Measurements from ENCODE around the gene ENO1.
"Not testable (repeated sequence)": the region's sequence is repeated elsewhere in the genome, so short reads cannot be mapped to it uniquely, and the experiment has no call there.

ENO1 gene
- 294 to 4,262 (median 1,374) reads per million in 9 experiments for total RNA-seq

- no peak for DNase-seq
- peak within 1 kb of the TSS; percentile 85 to 90 for H3K4me3 Mint-ChIP-seq
- H3K27me3 Mint-ChIP-seq: no peaks in the 10 kb centered on the region
- H3K36me3 Mint-ChIP-seq (ENCODE audit: insufficient read depth): peaks cover 59% of the 10 kb centered on the region
- H3K9me3 Mint-ChIP-seq: no peaks in the 10 kb centered on the region
- H3K27ac Mint-ChIP-seq: peak within 1 kb of the TSS; percentile 85 to 92
- H3K4me1 Mint-ChIP-seq (ENCODE audit: low read depth in 2 of 2): peaks cover 30 to 38% of the 10 kb centered on the region in 2 donors
- no peak for ATAC-seq (replicated peaks)
Observed at GRCh38 chr1:8878448-8878697, at the start of gene ENO1. ENO1 (minus strand) TSS chr1:8878686; CDS start chr1:8874908, 3,778 bp downstream.

- no peaks in the 10 kb centered on the region for H3K27me3 Mint-ChIP-seq
- H3K4me1 Mint-ChIP-seq (ENCODE audit: low read depth in 2 of 2): no peaks in the 10 kb centered on the region
- no peaks in the 10 kb centered on the region for H3K9me3 Mint-ChIP-seq
- no peak overlapping the region for H3K27ac Mint-ChIP-seq
- DNase-seq (no peak), ATAC-seq (replicated peaks) (no peak)
- H3K36me3 Mint-ChIP-seq (ENCODE audit: insufficient read depth): no peaks in the 10 kb centered on the region
- no peak overlapping the region for H3K4me3 Mint-ChIP-seq
Observed at GRCh38 chr1:8926707-8927694, 48.5 kb upstream of the ENO1 start.

DNA sequence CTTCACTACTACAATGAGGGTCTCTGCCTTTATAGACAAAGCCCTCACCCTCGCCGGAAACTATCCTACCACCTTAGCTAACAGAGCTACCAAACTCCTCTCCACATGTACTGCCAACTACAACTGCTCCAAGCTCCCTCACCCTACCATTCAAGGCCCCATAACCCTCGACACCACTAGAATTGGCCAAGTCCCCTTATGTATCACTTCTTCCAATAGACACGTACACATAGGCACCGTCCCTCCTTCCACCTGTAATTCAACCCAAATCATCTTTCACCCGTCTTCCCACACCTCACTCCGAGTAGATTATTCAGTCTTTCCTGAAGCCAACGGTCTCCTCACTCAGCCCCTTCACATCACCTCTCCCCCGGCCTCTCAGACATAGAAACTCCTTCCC is 47.5 kb upstream of the ENO1 start:
- ATAC-seq (replicated peaks): no peak
- no peak overlapping the region for H3K4me3 Mint-ChIP-seq
- no peaks in the 10 kb centered on the region for H3K9me3 Mint-ChIP-seq
- peaks cover 6 to 9% of the 10 kb centered on the region in 2 donors for H3K4me1 Mint-ChIP-seq (ENCODE audit: low read depth in 2 of 2)
- no peak for DNase-seq
- no peaks in the 10 kb centered on the region for H3K27me3 Mint-ChIP-seq
- no peak overlapping the region for H3K27ac Mint-ChIP-seq
- H3K36me3 Mint-ChIP-seq (ENCODE audit: insufficient read depth): peaks cover 4% of the 10 kb centered on the region

DNA sequence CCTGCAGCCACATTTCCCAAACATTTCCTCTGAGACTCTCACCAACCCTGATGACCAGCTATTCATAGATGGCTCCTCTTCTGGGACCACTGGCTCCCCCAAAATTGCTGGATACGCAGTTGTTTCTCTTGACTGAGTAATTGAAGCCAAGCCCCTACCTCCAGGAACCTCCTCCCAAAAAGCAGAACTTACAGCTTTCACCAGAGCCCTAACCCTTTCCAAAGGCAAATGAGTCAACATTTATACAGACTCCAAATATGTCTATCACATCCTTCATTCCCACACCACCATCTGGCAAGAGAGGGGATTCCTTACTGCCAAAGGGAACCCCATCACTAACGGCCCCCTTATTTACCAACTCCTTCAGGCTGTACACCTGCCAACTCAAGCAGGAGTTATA is 46.9 kb upstream of the ENO1 start:
- ATAC-seq (replicated peaks): no peak
- H3K36me3 Mint-ChIP-seq (ENCODE audit: insufficient read depth): peaks cover 5% of the 10 kb centered on the region
- H3K4me3 Mint-ChIP-seq: no peak overlapping the region
- H3K9me3 Mint-ChIP-seq: no peaks in the 10 kb centered on the region
- no peak for DNase-seq
- no peak overlapping the region for H3K27ac Mint-ChIP-seq
- peaks cover 9 to 12% of the 10 kb centered on the region in 2 donors for H3K4me1 Mint-ChIP-seq (ENCODE audit: low read depth in 2 of 2)
- no peaks in the 10 kb centered on the region for H3K27me3 Mint-ChIP-seq

GRCh38 chr1:8922962-8923361 is 44.5 kb upstream of the ENO1 start:
- Mint-ChIP-seq H3K9me3 (no peaks in the 10 kb centered on the region), H3K4me1 (ENCODE audit: low read depth in 2 of 2) (peaks cover 13 to 14% of the 10 kb centered on the region in 2 donors), H3K27ac (no peak overlapping the region), H3K36me3 (ENCODE audit: insufficient read depth) (peaks cover 8% of the 10 kb centered on the region), H3K4me3 (no peak overlapping the region), H3K27me3 (no peaks in the 10 kb centered on the region)
- no peak for DNase-seq
- ATAC-seq (replicated peaks): no peak

DNA sequence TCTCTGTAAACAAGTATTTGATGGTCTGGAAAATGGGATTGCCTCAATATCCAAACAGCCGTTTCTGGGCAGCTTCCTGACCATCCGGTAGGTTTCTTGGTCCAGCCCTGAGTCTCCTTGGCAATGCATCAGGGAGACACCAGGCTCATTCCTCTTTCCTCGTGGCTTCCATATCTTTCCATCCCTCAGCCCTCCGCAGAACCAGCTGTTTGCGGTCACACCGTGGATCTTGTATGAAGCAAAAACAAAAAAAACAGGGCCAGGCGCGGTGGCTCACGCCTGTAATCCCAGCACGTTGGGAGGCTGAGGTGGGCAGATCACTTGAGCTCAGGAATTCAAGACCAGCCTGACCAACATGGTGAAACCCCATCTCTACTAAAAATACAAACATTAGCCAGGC is 39.0 kb upstream of the ENO1 start:
- H3K4me3 Mint-ChIP-seq; H3K27ac Mint-ChIP-seq; H3K27me3 Mint-ChIP-seq; DNase-seq; ATAC-seq (replicated peaks); H3K9me3 Mint-ChIP-seq: not testable (repeated sequence)
- Mint-ChIP-seq H3K36me3 (ENCODE audit: insufficient read depth) (peaks cover 11% of the 10 kb centered on the region), H3K4me1 (ENCODE audit: low read depth in 2 of 2) (peaks cover 13 to 14% of the 10 kb centered on the region in 2 donors)

GRCh38 chr1:8915446-8915845 is 37.0 kb upstream of the ENO1 start:
- Mint-ChIP-seq H3K27ac (no peak overlapping the region), H3K9me3 (no peaks in the 10 kb centered on the region), H3K27me3 (peaks cover 0 to 10% of the 10 kb centered on the region in 2 donors), H3K4me3 (no peak overlapping the region), H3K4me1 (ENCODE audit: low read depth in 2 of 2) (peaks cover 2 to 4% of the 10 kb centered on the region in 2 donors), H3K36me3 (ENCODE audit: insufficient read depth) (peaks cover 6% of the 10 kb centered on the region)
- no peak for DNase-seq
- ATAC-seq (replicated peaks): no peak

DNA sequence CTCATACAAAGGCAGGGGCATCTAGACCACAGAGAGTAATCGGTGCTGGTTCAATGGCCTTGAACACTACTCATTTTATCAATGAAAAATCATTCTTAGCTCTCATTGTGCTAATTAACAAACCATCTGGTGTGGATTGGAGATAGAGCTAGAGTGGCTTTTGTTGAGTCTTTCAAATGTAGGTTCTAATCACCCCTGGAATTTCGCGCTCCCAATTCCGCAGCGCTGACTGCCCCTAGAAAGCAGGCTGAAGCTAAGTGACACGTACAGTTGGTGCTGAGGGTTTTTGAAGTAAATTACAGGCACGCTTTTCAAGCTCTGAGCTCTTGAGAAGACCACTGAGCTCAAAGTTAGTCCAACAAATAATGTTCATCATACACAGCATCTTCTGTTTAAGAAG is 36.0 kb upstream of the ENO1 start:
- no peak overlapping the region for H3K27ac Mint-ChIP-seq
- ATAC-seq (replicated peaks) (no peak), DNase-seq (no peak)
- peaks cover 6% of the 10 kb centered on the region for H3K36me3 Mint-ChIP-seq (ENCODE audit: insufficient read depth)
- peaks cover 0 to 10% of the 10 kb centered on the region in 2 donors for H3K27me3 Mint-ChIP-seq
- peaks cover 4% of the 10 kb centered on the region in 2 donors for H3K4me1 Mint-ChIP-seq (ENCODE audit: low read depth in 2 of 2)
- H3K9me3 Mint-ChIP-seq: no peaks in the 10 kb centered on the region
- H3K4me3 Mint-ChIP-seq: no peak overlapping the region

DNA sequence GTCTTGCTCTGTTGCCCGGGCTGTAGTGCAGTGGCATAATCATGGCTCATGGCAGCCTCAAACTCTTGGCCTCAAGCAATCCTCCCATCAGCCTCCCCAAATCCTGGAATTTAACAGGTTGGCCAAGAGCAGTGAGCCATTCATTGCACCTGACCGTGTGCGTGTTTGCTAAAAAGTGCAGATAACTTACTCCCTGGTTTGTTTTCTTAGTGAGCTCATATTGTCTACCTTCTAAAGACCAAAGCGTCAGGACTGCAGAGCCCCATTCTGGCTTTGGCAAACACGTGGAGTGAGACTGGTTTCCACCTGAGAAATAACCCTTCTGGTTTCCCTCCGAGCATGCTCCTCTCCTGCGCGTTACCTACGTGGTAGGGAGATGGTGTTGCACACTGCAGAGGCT is 35.0 kb upstream of the ENO1 start:
- Mint-ChIP-seq H3K27ac (no peak overlapping the region), H3K4me1 (ENCODE audit: low read depth in 2 of 2) (peaks cover 4% of the 10 kb centered on the region in 2 donors), H3K9me3 (no peaks in the 10 kb centered on the region), H3K4me3 (no peak overlapping the region), H3K36me3 (ENCODE audit: insufficient read depth) (peaks cover 6% of the 10 kb centered on the region), H3K27me3 (peaks cover 0 to 10% of the 10 kb centered on the region in 2 donors)
- ATAC-seq (replicated peaks) (no peak), DNase-seq (no peak)

- H3K36me3 Mint-ChIP-seq (ENCODE audit: insufficient read depth): peaks cover 5% of the 10 kb centered on the region
- no peak overlapping the region for H3K27ac Mint-ChIP-seq
- H3K4me1 Mint-ChIP-seq (ENCODE audit: low read depth in 2 of 2): peaks cover 0 to 2% of the 10 kb centered on the region in 2 donors
- no peak overlapping the region for H3K4me3 Mint-ChIP-seq
- peaks cover 0 to 10% of the 10 kb centered on the region in 2 donors for H3K27me3 Mint-ChIP-seq
- no peaks in the 10 kb centered on the region for H3K9me3 Mint-ChIP-seq
- DNase-seq (no peak), ATAC-seq (replicated peaks) (no peak)
Observed at GRCh38 chr1:8911416-8912309, 33.2 kb upstream of the ENO1 start.

DNA sequence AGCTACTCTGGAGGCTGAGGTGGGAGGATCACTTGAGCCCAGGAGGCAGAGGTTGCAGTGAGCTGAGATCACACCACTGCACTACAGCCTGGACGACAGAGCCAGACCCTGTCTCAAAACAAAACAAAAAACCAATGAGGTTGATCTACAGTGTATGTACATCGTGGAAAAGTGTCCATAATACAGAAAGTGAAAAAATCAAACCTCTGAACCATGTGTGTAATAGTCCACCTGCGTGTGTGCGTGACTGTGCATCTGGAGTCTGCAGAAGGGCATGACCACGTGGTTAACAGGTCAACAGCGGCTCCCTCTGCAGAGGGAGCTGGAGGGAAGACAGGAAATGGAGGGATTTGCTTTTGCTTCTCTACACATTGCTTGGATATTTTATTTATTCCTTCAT is 32.4 kb upstream of the ENO1 start:
- Mint-ChIP-seq H3K27ac (no peak overlapping the region), H3K4me1 (ENCODE audit: low read depth in 2 of 2) (peaks cover 0 to 2% of the 10 kb centered on the region in 2 donors), H3K36me3 (ENCODE audit: insufficient read depth) (peaks cover 3% of the 10 kb centered on the region), H3K4me3 (no peak overlapping the region), H3K27me3 (peaks cover 0 to 10% of the 10 kb centered on the region in 2 donors), H3K9me3 (no peaks in the 10 kb centered on the region)
- DNase-seq (no peak), ATAC-seq (replicated peaks) (no peak)

DNA sequence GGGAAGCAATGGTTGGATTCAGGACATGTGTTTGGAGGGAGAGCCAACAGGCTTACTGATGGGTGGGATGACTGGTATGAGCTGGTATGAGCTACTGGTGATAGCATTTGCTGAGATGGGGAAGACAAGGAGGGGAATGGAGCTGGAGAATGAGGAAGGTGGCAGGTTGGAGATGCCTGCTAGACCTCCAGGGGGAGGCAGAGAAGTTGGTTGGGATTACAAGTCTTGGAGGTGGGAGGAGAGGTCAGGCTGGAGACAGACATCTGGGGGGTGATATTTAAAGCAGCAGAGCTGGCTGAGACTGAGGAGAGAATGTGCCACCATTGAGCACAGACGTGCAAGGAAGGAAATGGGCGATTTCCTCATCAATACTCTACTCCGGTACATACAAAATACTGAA is 31.8 kb upstream of the ENO1 start:
- no peak overlapping the region for H3K4me3 Mint-ChIP-seq
- DNase-seq: no peak
- H3K4me1 Mint-ChIP-seq (ENCODE audit: low read depth in 2 of 2): peaks cover 0 to 2% of the 10 kb centered on the region in 2 donors
- peaks cover 3% of the 10 kb centered on the region for H3K36me3 Mint-ChIP-seq (ENCODE audit: insufficient read depth)
- no peak overlapping the region for H3K27ac Mint-ChIP-seq
- no peak for ATAC-seq (replicated peaks)
- no peaks in the 10 kb centered on the region for H3K9me3 Mint-ChIP-seq
- H3K27me3 Mint-ChIP-seq: peaks cover 0 to 10% of the 10 kb centered on the region in 2 donors

DNA sequence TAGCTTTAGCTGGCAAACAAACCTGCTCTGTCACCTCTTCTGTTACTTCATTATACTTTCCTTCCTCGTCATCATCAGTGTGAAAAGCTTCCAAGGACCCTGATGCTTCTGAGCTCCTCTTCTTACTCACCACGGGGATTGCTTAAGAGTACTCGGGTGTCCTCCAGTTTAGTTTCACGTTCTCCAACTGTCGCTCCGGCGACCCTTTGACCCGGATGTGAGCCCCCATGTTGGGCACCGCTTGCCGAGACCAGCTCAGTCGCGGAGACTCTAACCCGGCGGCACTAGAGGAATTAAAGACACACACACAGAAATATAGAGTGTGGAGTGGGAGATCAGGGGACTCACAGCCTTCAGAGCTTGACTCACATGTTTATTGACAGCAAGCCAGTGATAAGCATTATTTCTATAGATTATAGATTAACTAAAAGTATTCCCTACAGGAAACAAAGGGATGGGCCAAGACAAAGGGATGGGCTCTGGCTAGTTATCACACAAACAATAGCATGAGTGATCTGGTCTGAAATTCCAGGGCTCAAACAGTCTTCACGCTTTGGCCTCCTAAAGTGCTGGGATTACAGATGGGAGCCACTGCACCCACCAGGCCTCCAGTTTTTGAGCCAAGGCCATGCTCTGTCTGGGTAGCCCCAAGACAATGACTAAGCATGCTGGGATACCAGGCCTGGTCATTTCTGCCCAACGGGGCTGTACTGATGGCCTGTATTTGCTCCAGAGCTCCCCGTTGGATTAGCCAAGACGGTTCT is 30.1 kb upstream of the ENO1 start:
- peaks cover 3% of the 10 kb centered on the region for H3K36me3 Mint-ChIP-seq (ENCODE audit: insufficient read depth)
- H3K4me1 Mint-ChIP-seq (ENCODE audit: low read depth in 2 of 2): peaks cover 0 to 2% of the 10 kb centered on the region in 2 donors
- H3K27ac Mint-ChIP-seq: no peak overlapping the region
- no peak overlapping the region for H3K4me3 Mint-ChIP-seq
- ATAC-seq (replicated peaks): no peak
- no peaks in the 10 kb centered on the region for H3K9me3 Mint-ChIP-seq
- no peak for DNase-seq
- H3K27me3 Mint-ChIP-seq: peaks cover 0 to 10% of the 10 kb centered on the region in 2 donors

All from effector memory CD8-positive, alpha-beta T cell (primary cell).